Gastroesophageal sphincter (tissue), 4 donors: ENCODE results near the gene C1orf21. TPM values are rescaled to one million over a fixed set of nuclear protein-coding genes. Genes with fewer than 3 reads are reported as not detected.

Experiments used
- ATAC-seq: fragments of 150-250 bp; one replicate; pipeline ENCODE4 v1.9.1; 2016; ENCODE audit warnings: mild to moderate bottlenecking, moderate library complexity
- H3K27ac ChIP-seq, 4 donors: fragments of 200-600 bp; sonication (generic) in 3 of 4; 1 replicate in 3 of 4; 2 replicates in 1 of 4; pipeline ENCODE4 v1.5.1; 2016 to 2019
- H3K27me3 ChIP-seq: fragments of 200-600 bp; sonication (generic); one replicate; pipeline ENCODE4 v1.5.1; 2019
- H3K36me3 ChIP-seq, 2 donors: fragments of 200-600 bp; sonication (generic); one replicate each; pipeline ENCODE4 v1.5.1; 2019; ENCODE audit warnings: control low read depth in 1 of 2
- H3K4me1 ChIP-seq, 3 donors: fragments of 200-600 bp; sonication (generic); 1 replicate in 2 of 3; 2 replicates in 1 of 3; pipeline ENCODE4 v1.5.1; 2016 to 2019; ENCODE audit warnings: control low read depth in 2 of 3
- H3K4me3 ChIP-seq, 2 donors: fragments of 200-600 bp; sonication (generic); one replicate each; pipeline ENCODE4 v1.5.1; 2019; ENCODE audit warnings: mild to moderate bottlenecking in 1 of 2, moderate library complexity in 1 of 2
- H3K9me3 ChIP-seq, 3 donors: fragments of 200-600 bp; sonication (generic); one replicate each; pipeline ENCODE4 v1.5.1; 2017 to 2019; ENCODE audit warnings: control low read depth in 2 of 3
- EP300 ChIP-seq: sonication (generic); formaldehyde crosslinking; IDR thresholded peaks from one replicate; pipeline ENCODE4 v1.6.1; 2017; ENCODE audit warnings: antibody characterized with exemption, mild to moderate bottlenecking
- POLR2A ChIP-seq, 2 donors: fragments of 450-650 bp; IDR thresholded peaks; one replicate each; pipeline ENCODE4 v1.6.1; 2017; ENCODE audit warnings: antibody characterized with exemption in 2 of 2, mild to moderate bottlenecking in 2 of 2, moderate library complexity in 1 of 2
- POLR2AphosphoS5 ChIP-seq: sonication (generic); formaldehyde crosslinking; IDR thresholded peaks from one replicate; pipeline ENCODE4 v1.6.1; 2017; ENCODE audit warnings: antibody characterized with exemption
- WGBS, 2 donors: methylation state at CpG; one replicate each; pipeline ENCODE4 v1.1.5; 2018; ENCODE audit warnings: low coverage in 1 of 2; 5-methylcytosine and 5-hydroxymethylcytosine counted together
- total RNA-seq, 4 donors: library from RNA; depleted of rRNA; stranded (reverse); fragments of >200 nt; gene quantifications; one replicate each; pipeline ENCODE4 v1.1.0, GENCODE V29; 2016
- TF ChIP-seq, protein P1 (sequence below), 4 experiments: fragments of 200-600 bp in 2 of 4; fragments of 450-650 bp in 2 of 4; sonication (generic) in 1 of 4; IDR thresholded peaks; one replicate each; pipeline ENCODE4 v1.5.1; 2017 to 2019; ENCODE audit warnings: antibody characterized with exemption in 4 of 4, mild to moderate bottlenecking in 2 of 4, moderate library complexity in 2 of 4

Gene C1orf21
- total RNA-seq, 4 donors from 2014 or later: 81.4 to 167 (median 121) TPM

GRCh38 chr1:184507165-184507564, 120.3 kb downstream of the C1orf21 start:
- Histone ChIP-seq H3K36me3 (no peaks in the 10 kb centered on the region), H3K9me3 (no peaks in the 10 kb centered on the region), H3K27ac (peak overlapping the region in 3 of 4 donors; percentile 15 to 51 (median 50)), H3K4me1 (peaks cover 9 to 57% (median 19%) of the 10 kb centered on the region in 3 donors), H3K27me3 (no peaks in the 10 kb centered on the region), H3K4me3 (no peak overlapping the region)
- WGBS, 2 donors: 27% methylated on average over 1 of the region's 1 CpG; no CpG with 5 or more reads in 1 of the 2 donors
- TF ChIP-seq EP300 (no peak), POLR2AphosphoS5 (no peak), POLR2A (IDR thresholded peaks at IDR 0.05) (no peak)
- TF ChIP-seq, protein P1, sequence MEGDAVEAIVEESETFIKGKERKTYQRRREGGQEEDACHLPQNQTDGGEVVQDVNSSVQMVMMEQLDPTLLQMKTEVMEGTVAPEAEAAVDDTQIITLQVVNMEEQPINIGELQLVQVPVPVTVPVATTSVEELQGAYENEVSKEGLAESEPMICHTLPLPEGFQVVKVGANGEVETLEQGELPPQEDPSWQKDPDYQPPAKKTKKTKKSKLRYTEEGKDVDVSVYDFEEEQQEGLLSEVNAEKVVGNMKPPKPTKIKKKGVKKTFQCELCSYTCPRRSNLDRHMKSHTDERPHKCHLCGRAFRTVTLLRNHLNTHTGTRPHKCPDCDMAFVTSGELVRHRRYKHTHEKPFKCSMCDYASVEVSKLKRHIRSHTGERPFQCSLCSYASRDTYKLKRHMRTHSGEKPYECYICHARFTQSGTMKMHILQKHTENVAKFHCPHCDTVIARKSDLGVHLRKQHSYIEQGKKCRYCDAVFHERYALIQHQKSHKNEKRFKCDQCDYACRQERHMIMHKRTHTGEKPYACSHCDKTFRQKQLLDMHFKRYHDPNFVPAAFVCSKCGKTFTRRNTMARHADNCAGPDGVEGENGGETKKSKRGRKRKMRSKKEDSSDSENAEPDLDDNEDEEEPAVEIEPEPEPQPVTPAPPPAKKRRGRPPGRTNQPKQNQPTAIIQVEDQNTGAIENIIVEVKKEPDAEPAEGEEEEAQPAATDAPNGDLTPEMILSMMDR (IDR thresholded peaks at IDR 0.05): no peak
- ATAC-seq: no peak

GRCh38 chr1:184507604-184508280, 120.9 kb downstream of the C1orf21 start:
- Histone ChIP-seq H3K4me3 (no peak overlapping the region), H3K27me3 (no peaks in the 10 kb centered on the region), H3K27ac (peak overlapping the region in 3 of 4 donors; percentile 15 to 51 (median 50)), H3K36me3 (no peaks in the 10 kb centered on the region), H3K4me1 (peaks cover 9 to 54% (median 19%) of the 10 kb centered on the region in 3 donors), H3K9me3 (no peaks in the 10 kb centered on the region)
- ATAC-seq: no peak
- 0 to 3% methylated on average over 1 of the region's 1 CpG for WGBS, 2 donors
- TF ChIP-seq EP300 (no peak), POLR2AphosphoS5 (peak; percentile 75), POLR2A (IDR thresholded peaks at IDR 0.05) (no peak)
- TF ChIP-seq, protein P1 (IDR thresholded peaks at IDR 0.05): no peak

- 81 to 92% methylated on average over 2 of the region's 2 CpGs for WGBS, 2 donors
- TF ChIP-seq POLR2A (IDR thresholded peaks at IDR 0.05): no peak
- no peak for TF ChIP-seq EP300
- peak; percentile 44 for TF ChIP-seq POLR2AphosphoS5
- TF ChIP-seq, protein P1 (IDR thresholded peaks at IDR 0.05): no peak
- Histone ChIP-seq H3K36me3 (no peaks in the 10 kb centered on the region), H3K27me3 (no peaks in the 10 kb centered on the region), H3K27ac (peak overlapping the region in 1 of 4 donors; percentile 51), H3K4me1 (peaks cover 9 to 50% (median 17%) of the 10 kb centered on the region in 3 donors), H3K9me3 (no peaks in the 10 kb centered on the region), H3K4me3 (no peak overlapping the region)
- ATAC-seq: no peak
These were observed 122.3 kb downstream of the C1orf21 start for GRCh38 chr1:184509105-184509504.

DNA sequence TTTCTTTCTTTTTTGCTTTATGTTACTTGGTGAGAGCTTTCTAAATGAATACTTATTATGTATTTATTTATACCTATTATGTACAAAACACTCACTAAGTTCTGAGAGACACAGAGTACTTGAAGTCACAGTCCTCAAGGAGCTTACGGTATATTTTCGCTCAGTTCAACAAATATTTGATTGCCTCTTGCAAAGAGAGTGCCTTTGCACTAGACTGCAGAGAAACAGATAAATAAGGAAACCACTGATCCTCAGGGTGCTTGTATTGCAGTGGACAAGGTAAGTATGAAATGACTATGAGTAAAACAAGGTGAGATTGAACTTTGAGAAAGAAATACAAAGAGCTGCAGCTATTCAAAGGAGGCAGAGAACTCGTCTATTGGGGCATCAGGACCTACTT, 123.3 kb downstream of the C1orf21 start:
- ATAC-seq: no peak
- WGBS, 2 donors: 92 to 100% methylated on average over 3 of the region's 3 CpGs
- H3K27ac ChIP-seq: no peak overlapping the region

GRCh38 chr1:184512724-184513123, 125.9 kb downstream of the C1orf21 start:
- no peak overlapping the region for H3K4me3 ChIP-seq
- TF ChIP-seq POLR2AphosphoS5 (no peak), EP300 (no peak), POLR2A (IDR thresholded peaks at IDR 0.05) (no peak)
- TF ChIP-seq, protein P1 (IDR thresholded peaks at IDR 0.05): no peak
- WGBS, 2 donors: 98 to 100% methylated on average over 4 to 6 of the region's 8 CpGs

More for the DNA sequence above, 123.3 kb downstream of the C1orf21 start:
- Histone ChIP-seq H3K27me3 (no peaks in the 10 kb centered on the region), H3K36me3 (no peaks in the 10 kb centered on the region), H3K4me3 (no peak overlapping the region), H3K9me3 (no peaks in the 10 kb centered on the region), H3K4me1 (peaks cover 9 to 50% (median 14%) of the 10 kb centered on the region in 3 donors)
- no peak for TF ChIP-seq EP300

More at GRCh38 chr1:184512724-184513123, 125.9 kb downstream of the C1orf21 start:
- H3K4me1 ChIP-seq: peaks cover 4 to 42% (median 6%) of the 10 kb centered on the region in 3 donors
- no peak overlapping the region for H3K27ac ChIP-seq
- no peaks in the 10 kb centered on the region for H3K36me3 ChIP-seq
- H3K9me3 ChIP-seq: no peaks in the 10 kb centered on the region
- H3K27me3 ChIP-seq: no peaks in the 10 kb centered on the region
- no peak for ATAC-seq
